ENCODE results near the gene CBS. TPM values are rescaled to one million over a fixed set of nuclear protein-coding genes. Genes with fewer than 3 reads are reported as not detected.
"Not testable (repeated sequence)": the region's sequence is repeated elsewhere in the genome, so short reads cannot be mapped to it uniquely, and the experiment has no call there.

Gene CBS
- total RNA-seq, 1 donor from 2014 or later, result 25.7 TPM

- DNase-seq (ENCODE audit: extremely low read depth, low read depth, low spot score), result no peak
These were observed 47.5 kb downstream of the CBS start for GRCh38 chr21:43027846-43028731.

GRCh38 chr21:43025636-43026180 is 49.9 kb downstream of the CBS start:
- DNase-seq (ENCODE audit: extremely low read depth, low read depth, low spot score), result no peak

GRCh38 chr21:43024439-43025136 is 51.0 kb downstream of the CBS start:
- DNase-seq (ENCODE audit: extremely low read depth, low read depth, low spot score), result no peak

GRCh38 chr21:43023175-43023574 is 52.5 kb downstream of the CBS start:
- DNase-seq (ENCODE audit: extremely low read depth, low read depth, low spot score), result no peak

GRCh38 chr21:43021756-43022600 is 53.7 kb downstream of the CBS start:
- no peak for DNase-seq (ENCODE audit: extremely low read depth, low read depth, low spot score)

GRCh38 chr21:43021191-43021590 is 54.4 kb downstream of the CBS start:
- DNase-seq (ENCODE audit: extremely low read depth, low read depth, low spot score), result no peak

- no peak for DNase-seq (ENCODE audit: extremely low read depth, low read depth, low spot score)
These were observed 54.9 kb downstream of the CBS start for GRCh38 chr21:43020771-43021170.

- DNase-seq (ENCODE audit: extremely low read depth, low read depth, low spot score), result no peak
These were observed 55.5 kb downstream of the CBS start for GRCh38 chr21:43020177-43020576.

- no peak for DNase-seq (ENCODE audit: extremely low read depth, low read depth, low spot score)
These were observed 57.1 kb downstream of the CBS start for GRCh38 chr21:43018519-43018918.

GRCh38 chr21:43016728-43017127 is 58.9 kb downstream of the CBS start:
- DNase-seq (ENCODE audit: extremely low read depth, low read depth, low spot score), result no peak

- DNase-seq (ENCODE audit: extremely low read depth, low read depth, low spot score), result no peak
These were observed 59.6 kb downstream of the CBS start for GRCh38 chr21:43015906-43016540.

- DNase-seq (ENCODE audit: extremely low read depth, low read depth, low spot score), result no peak
These were observed 63.0 kb downstream of the CBS start for GRCh38 chr21:43012596-43012995.

- no peak for DNase-seq (ENCODE audit: extremely low read depth, low read depth, low spot score)
These were observed 68.8 kb downstream of the CBS start for GRCh38 chr21:43006874-43007208.

- not testable (repeated sequence) for DNase-seq (ENCODE audit: extremely low read depth, low read depth, low spot score)
These were observed 69.4 kb downstream of the CBS start for GRCh38 chr21:43006051-43006873.

GRCh38 chr21:43005635-43006034 is 70.0 kb downstream of the CBS start:
- DNase-seq (ENCODE audit: extremely low read depth, low read depth, low spot score), result no peak

- DNase-seq (ENCODE audit: extremely low read depth, low read depth, low spot score), result no peak
These were observed 70.7 kb downstream of the CBS start for GRCh38 chr21:43004926-43005325.
